Measurements from ENCODE around the gene RIN3.

DNA sequence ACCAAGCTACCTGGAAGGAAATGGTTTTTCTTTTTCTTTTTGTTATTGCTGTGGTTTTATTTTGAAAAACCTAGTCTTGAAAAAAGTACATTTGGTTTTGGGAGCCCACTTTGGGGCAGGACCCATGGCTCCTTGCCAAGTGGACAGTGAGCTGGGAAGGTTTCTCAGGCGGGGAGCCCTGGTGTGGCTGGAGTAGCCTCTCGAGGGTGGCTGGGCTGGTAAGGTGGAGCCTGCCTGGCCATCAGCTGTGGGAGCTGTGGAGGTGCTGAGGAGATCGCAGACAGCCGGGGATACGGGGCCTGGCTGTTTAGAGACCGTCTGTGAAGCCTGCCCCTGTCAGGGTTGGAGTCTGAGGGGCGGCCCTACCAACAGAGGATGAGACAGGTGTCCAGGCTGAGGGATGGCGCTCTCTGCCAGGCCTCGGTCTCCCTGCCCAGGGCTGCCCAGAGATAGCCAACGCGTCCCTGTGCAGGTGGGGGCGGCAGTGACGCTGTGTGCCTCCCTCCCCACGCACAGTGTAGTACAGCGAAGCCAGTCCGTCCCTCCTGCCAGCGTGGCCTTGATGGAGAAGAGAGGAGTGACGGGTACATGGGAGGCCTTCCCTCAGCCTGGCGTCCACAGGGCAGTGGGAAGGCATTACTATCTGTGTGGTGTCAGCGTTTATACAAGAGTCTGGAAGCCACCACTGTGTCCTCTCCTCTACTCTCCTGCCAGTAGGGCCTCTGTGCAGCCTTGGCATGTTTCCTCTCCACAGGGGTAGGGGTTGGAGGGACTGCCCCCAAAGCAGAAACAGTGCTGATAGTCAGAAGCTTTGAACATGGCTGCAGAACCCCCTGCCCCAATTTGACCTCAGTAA, 5.9 kb downstream of the RIN3 start:
- TF ChIP-seq, protein P1, sequence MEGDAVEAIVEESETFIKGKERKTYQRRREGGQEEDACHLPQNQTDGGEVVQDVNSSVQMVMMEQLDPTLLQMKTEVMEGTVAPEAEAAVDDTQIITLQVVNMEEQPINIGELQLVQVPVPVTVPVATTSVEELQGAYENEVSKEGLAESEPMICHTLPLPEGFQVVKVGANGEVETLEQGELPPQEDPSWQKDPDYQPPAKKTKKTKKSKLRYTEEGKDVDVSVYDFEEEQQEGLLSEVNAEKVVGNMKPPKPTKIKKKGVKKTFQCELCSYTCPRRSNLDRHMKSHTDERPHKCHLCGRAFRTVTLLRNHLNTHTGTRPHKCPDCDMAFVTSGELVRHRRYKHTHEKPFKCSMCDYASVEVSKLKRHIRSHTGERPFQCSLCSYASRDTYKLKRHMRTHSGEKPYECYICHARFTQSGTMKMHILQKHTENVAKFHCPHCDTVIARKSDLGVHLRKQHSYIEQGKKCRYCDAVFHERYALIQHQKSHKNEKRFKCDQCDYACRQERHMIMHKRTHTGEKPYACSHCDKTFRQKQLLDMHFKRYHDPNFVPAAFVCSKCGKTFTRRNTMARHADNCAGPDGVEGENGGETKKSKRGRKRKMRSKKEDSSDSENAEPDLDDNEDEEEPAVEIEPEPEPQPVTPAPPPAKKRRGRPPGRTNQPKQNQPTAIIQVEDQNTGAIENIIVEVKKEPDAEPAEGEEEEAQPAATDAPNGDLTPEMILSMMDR (IDR thresholded peaks at IDR 0.05): no peak
- no peak for TF ChIP-seq POLR2A (IDR thresholded peaks at IDR 0.05)

Data from Peyer's patch (tissue), 4 donors.